Esophagus muscularis mucosa (tissue), 4 donors: ENCODE measurements around the gene NPIPB4.
"Not testable (repeated sequence)": the region's sequence is repeated elsewhere in the genome, so short reads cannot be mapped to it uniquely, and the experiment has no call there.

Experiments used
- CTCF ChIP-seq, 3 experiments: fragments of 200-600 bp in 2 of 3; fragments of 450-650 bp in 1 of 3; sonication (generic) in 2 of 3; IDR thresholded peaks; one replicate each; pipeline ENCODE4 v1.5.1; 2017 to 2019; ENCODE audit warnings: antibody characterized with exemption in 3 of 3, mild to moderate bottlenecking in 2 of 3, moderate library complexity in 1 of 3
- EP300 ChIP-seq: sonication (generic); formaldehyde crosslinking; IDR thresholded peaks from one replicate; pipeline ENCODE4 v1.6.1; 2017; ENCODE audit warnings: antibody characterized with exemption
- POLR2A ChIP-seq: fragments of 450-650 bp; IDR thresholded peaks from one replicate; pipeline ENCODE4 v1.6.1; 2017; ENCODE audit warnings: antibody characterized with exemption, moderate library complexity, mild to moderate bottlenecking, low read depth
- POLR2AphosphoS5 ChIP-seq, 2 donors: sonication (generic); formaldehyde crosslinking; IDR thresholded peaks; one replicate each; pipeline ENCODE4 v1.6.1; 2017; ENCODE audit warnings: antibody characterized with exemption in 2 of 2

- not testable (repeated sequence) for TF ChIP-seq CTCF (IDR thresholded peaks at IDR 0.05); POLR2A; POLR2AphosphoS5 (IDR thresholded peaks at IDR 0.05); EP300
These were observed 27.6 kb downstream of the NPIPB4 start for GRCh38 chr16:21829929-21830328.
